HEK293 (cell line): ENCODE results near the gene TTC23.
A peak's percentile ranks its signal among the peaks of the same experiment; 100 is the strongest.

ENCODE experiments used
- CTCF ChIA-PET: fragments of 350-600 bp; formaldehyde crosslinking; extraction: SDS; loops from one replicate; lab custom pipeline; 2021; ENCODE audit warnings: antibody characterized with exemption; lab: Yijun Ruan, JAX
- POLR2A ChIA-PET: fragments of 300-600 bp; formaldehyde crosslinking; extraction: SDS; loops from one replicate; lab custom pipeline; 2020; ENCODE audit warnings: antibody characterized with exemption, inconsistent platforms; lab: Yijun Ruan, JAX
- H3K27ac ChIP-seq: fragments of 200-500 bp; sonication (Bioruptor generic); 2 replicates; pipeline ENCODE4 v1.5.1; 2014; ENCODE audit warnings: low read depth, low read length, control low read depth, inconsistent platforms; ENCODE audit errors: extremely low read depth
- H3K36me3 ChIP-seq, 2 experiments: fragments of 200-500 bp in 1 of 2; sonication (Bioruptor generic) in 1 of 2; 1 replicate in 1 of 2; 2 replicates in 1 of 2; pipeline ENCODE4 v1.5.1; 2014 to 2017; ENCODE audit warnings: inconsistent platforms in 2 of 2, low read length in 2 of 2; ENCODE audit not compliant: control insufficient read depth in 2 of 2, insufficient read depth in 1 of 2
- H3K4me1 ChIP-seq: fragments of 200-500 bp; sonication (Bioruptor generic); 2 replicates; pipeline ENCODE4 v1.5.1; 2014; ENCODE audit warnings: mild to moderate bottlenecking, low read length, inconsistent platforms; ENCODE audit not compliant: control insufficient read depth, insufficient read depth
- H3K4me3 ChIP-seq: 2 replicates; pipeline ENCODE4 v1.5.1; 2011; ENCODE audit warnings: low read depth, mild to moderate bottlenecking, control low read depth, low read length, moderate library complexity
- H3K9me3 ChIP-seq: fragments of 200-500 bp; sonication (Bioruptor generic); 2 replicates; pipeline ENCODE4 v1.5.1; 2014; ENCODE audit warnings: low read depth, low read length, inconsistent platforms; ENCODE audit not compliant: control insufficient read depth, insufficient read depth
- KLF10 ChIP-seq: fragments of 450-650 bp; IDR thresholded peaks from 2 replicates; pipeline ENCODE4 v1.5.1; 2018; ENCODE audit warnings: missing biosample characterization, mild to moderate bottlenecking, missing genetic modification characterization
- OSR2 ChIP-seq: fragments of 450-650 bp; formaldehyde crosslinking; IDR thresholded peaks from 2 replicates; pipeline ENCODE4 v1.5.1; 2016; ENCODE audit warnings: missing biosample characterization, missing genetic modification characterization
- WT1 ChIP-seq: fragments of 450-650 bp; formaldehyde crosslinking; IDR thresholded peaks from 2 replicates; pipeline ENCODE4 v1.5.1; 2016; ENCODE audit warnings: missing biosample characterization, missing genetic modification characterization
- ZFP41 ChIP-seq: fragments of 450-650 bp; formaldehyde crosslinking; IDR thresholded peaks from 2 replicates; pipeline ENCODE4 v1.5.1; 2016; ENCODE audit warnings: missing biosample characterization, missing genetic modification characterization, borderline replicate concordance
- ZNF133 ChIP-seq: fragments of 450-650 bp; formaldehyde crosslinking; IDR thresholded peaks from 2 replicates; pipeline ENCODE4 v1.5.1; 2016; ENCODE audit warnings: missing biosample characterization, missing genetic modification characterization
- ZNF138 ChIP-seq: fragments of 450-650 bp; formaldehyde crosslinking; IDR thresholded peaks from 2 replicates; pipeline ENCODE4 v1.5.1; 2016; ENCODE audit warnings: missing biosample characterization, missing genetic modification characterization, borderline replicate concordance
- ZNF146 ChIP-seq: fragments of 450-650 bp; formaldehyde crosslinking; IDR thresholded peaks from 2 replicates; pipeline ENCODE4 v1.5.1; 2016; ENCODE audit warnings: missing biosample characterization, missing genetic modification characterization
- ZNF2 ChIP-seq: fragments of 450-650 bp; formaldehyde crosslinking; IDR thresholded peaks from 2 replicates; pipeline ENCODE4 v1.5.1; 2016; ENCODE audit warnings: missing biosample characterization, missing genetic modification characterization
- ZNF211 ChIP-seq: fragments of 450-650 bp; formaldehyde crosslinking; IDR thresholded peaks from 2 replicates; pipeline ENCODE4 v1.5.1; 2016; ENCODE audit warnings: low read depth, missing biosample characterization, missing genetic modification characterization
- ZNF239 ChIP-seq: fragments of 450-650 bp; formaldehyde crosslinking; IDR thresholded peaks from 2 replicates; pipeline ENCODE4 v1.5.1; 2016; ENCODE audit warnings: missing biosample characterization, missing genetic modification characterization
- ZNF292 ChIP-seq: fragments of 450-650 bp; formaldehyde crosslinking; IDR thresholded peaks from 2 replicates; pipeline ENCODE4 v1.5.1; 2016; ENCODE audit warnings: low read depth, missing biosample characterization, missing genetic modification characterization, borderline replicate concordance
- ZNF311 ChIP-seq: fragments of 450-650 bp; formaldehyde crosslinking; IDR thresholded peaks from 2 replicates; pipeline ENCODE4 v1.5.1; 2017; ENCODE audit warnings: missing biosample characterization, missing genetic modification characterization, borderline replicate concordance
- ZNF433 ChIP-seq: fragments of 450-650 bp; formaldehyde crosslinking; IDR thresholded peaks from 2 replicates; pipeline ENCODE4 v1.5.1; 2016; ENCODE audit warnings: missing biosample characterization, missing genetic modification characterization, low read depth
- ZNF623 ChIP-seq: fragments of 450-650 bp; formaldehyde crosslinking; IDR thresholded peaks from 2 replicates; pipeline ENCODE4 v1.5.1; 2016; ENCODE audit warnings: missing biosample characterization, missing genetic modification characterization
- ZNF624 ChIP-seq: fragments of 450-650 bp; formaldehyde crosslinking; IDR thresholded peaks from 2 replicates; pipeline ENCODE4 v1.5.1; 2017; ENCODE audit warnings: missing biosample characterization, missing genetic modification characterization
- ZNF629 ChIP-seq: fragments of 450-650 bp; formaldehyde crosslinking; IDR thresholded peaks from 2 replicates; pipeline ENCODE4 v1.5.1; 2017; ENCODE audit warnings: missing biosample characterization, missing genetic modification characterization
- ZXDB ChIP-seq: fragments of 450-650 bp; formaldehyde crosslinking; IDR thresholded peaks from 2 replicates; pipeline ENCODE4 v1.5.1; 2016; ENCODE audit warnings: missing biosample characterization, missing genetic modification characterization
- TF ChIP-seq, protein P1 (sequence below): fragments of 450-650 bp; formaldehyde crosslinking; conservative IDR thresholded peaks from 2 replicates; pipeline ENCODE4 v1.5.1; 2016; ENCODE audit warnings: low read depth, missing biosample characterization, missing genetic modification characterization
- TF ChIP-seq, protein P2 (sequence below): fragments of 450-650 bp; formaldehyde crosslinking; IDR thresholded peaks from 2 replicates; pipeline ENCODE4 v1.5.1; 2016; ENCODE audit warnings: missing biosample characterization, missing genetic modification characterization
- TF ChIP-seq, protein P3 (sequence below): fragments of 450-650 bp; formaldehyde crosslinking; IDR thresholded peaks from 2 replicates; pipeline ENCODE4; 2016; ENCODE audit warnings: missing biosample characterization, missing genetic modification characterization
- TF ChIP-seq, protein P4 (sequence below): fragments of 450-650 bp; formaldehyde crosslinking; IDR thresholded peaks from 2 replicates; pipeline ENCODE4 v1.5.1; 2016; ENCODE audit warnings: missing biosample characterization, missing genetic modification characterization, low read depth

The TTC23 gene

DNA sequence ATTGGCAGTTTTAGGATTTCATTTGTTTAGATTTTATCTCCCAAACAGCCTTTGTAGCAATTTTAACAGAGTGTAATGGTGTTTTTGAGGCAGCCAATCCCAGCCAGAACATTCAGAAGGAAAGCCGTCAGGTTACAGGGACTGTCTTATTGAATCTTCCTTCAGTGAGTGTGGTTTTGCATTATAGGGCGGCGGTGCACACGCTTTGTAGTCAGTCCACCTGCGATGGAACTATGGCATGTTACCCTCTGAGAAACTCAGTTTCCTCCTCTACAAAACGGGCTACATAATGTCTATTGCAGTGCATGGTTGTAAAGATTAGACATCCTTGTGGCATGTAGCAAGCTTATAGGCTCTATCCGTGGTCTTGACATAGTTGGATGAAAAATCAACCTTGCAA, 2.9 kb upstream of the TTC23 start:
- H3K4me3 ChIP-seq = peak overlapping the region; percentile 88; the same call in 1 of the 2 replicates
- CTCF ChIA-PET = interaction anchor here (0.5 to 4.9 kb wide), 3 partner anchors 20 to 1894 kb away, joined by 3 to 36 read pairs (median 12); no protein-coding TSS in a partner anchor

DNA sequence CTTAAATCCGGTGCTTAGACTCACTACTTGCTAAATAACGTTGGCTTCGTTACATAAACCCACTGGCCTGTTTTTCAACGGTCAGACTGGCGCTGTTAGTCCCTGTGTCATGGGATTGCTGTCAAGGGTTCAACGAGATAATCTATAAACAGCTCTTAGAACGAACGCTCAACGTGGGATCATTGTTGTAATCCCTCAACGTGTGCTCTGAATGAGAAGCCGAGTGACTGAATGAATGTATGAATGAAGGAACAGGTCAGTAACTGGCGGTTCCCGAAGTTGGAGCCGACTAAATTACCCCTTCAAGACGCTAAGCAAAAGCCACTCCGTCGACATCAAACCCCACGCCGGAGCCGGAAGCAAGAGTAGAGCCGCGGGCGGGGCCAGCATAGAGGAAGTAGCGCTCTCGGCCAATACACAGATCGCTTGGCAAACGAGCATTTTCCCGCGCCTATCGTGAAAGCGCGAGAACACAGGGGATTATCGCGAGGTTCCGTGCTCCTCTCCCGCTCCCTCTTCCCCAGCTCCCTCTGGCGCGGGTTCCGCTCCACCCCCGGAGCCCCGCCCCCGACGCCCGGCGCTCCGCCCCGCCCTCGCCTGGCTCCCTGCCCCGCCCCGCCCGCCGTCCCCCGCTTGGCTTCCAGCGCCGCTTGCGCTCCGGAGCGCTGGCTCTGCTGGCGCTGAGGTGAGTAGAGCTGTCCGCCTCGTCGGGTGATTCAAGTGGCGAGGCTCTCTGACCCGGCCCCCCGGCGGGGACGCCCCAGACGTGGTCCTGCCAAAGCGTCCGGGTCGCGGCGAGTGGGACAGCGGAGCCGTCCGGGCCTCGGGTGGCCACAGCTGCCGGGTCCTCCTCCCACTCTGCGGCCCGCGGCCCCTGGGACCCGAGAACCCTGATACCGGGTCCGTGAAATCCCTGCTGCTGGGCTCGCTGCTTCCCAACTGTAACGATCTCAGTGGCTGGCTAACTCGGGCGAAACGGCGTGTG, 1.8 kb upstream of the TTC23 start, which contains the start of gene LRRC28:
Gene LRRC28, plus strand, starts transcription at position 625 of the 985 bp plus-strand sequence. CDS start 4,477 bp downstream, outside the sequence.
- ChIA-PET POLR2A (interaction anchor here (0.5 to 2.9 kb wide), 13 partner anchors 9 to 482 kb away, joined by 3 to 14 read pairs (median 5); partner anchors contain the start of genes LYSMD4 and MEF2A), CTCF (interaction anchor here (0.6 to 4.9 kb wide), 7 partner anchors 21 to 1088 kb away, joined by 3 to 36 read pairs (median 3); no protein-coding TSS in a partner anchor)
- H3K27ac ChIP-seq = peak within 1 kb of the TSS; percentile 93
- peaks cover 0 to 4% of the 10 kb centered on the region in 2 experiments; a peak in 2 of 3 replicates for H3K36me3 ChIP-seq
- H3K4me3 ChIP-seq = peak within 1 kb of the TSS; percentile 88
- no peaks in the 10 kb centered on the region for H3K9me3 ChIP-seq
- peaks cover 18% of the 10 kb centered on the region; the same call in 1 of the 2 replicates for H3K4me1 ChIP-seq
- TF ChIP-seq ZNF2 (tag by site-specific recombination) = peak; percentile 74
- no peak for TF ChIP-seq ZNF292 (tag by site-specific recombination)
- TF ChIP-seq, protein P1, sequence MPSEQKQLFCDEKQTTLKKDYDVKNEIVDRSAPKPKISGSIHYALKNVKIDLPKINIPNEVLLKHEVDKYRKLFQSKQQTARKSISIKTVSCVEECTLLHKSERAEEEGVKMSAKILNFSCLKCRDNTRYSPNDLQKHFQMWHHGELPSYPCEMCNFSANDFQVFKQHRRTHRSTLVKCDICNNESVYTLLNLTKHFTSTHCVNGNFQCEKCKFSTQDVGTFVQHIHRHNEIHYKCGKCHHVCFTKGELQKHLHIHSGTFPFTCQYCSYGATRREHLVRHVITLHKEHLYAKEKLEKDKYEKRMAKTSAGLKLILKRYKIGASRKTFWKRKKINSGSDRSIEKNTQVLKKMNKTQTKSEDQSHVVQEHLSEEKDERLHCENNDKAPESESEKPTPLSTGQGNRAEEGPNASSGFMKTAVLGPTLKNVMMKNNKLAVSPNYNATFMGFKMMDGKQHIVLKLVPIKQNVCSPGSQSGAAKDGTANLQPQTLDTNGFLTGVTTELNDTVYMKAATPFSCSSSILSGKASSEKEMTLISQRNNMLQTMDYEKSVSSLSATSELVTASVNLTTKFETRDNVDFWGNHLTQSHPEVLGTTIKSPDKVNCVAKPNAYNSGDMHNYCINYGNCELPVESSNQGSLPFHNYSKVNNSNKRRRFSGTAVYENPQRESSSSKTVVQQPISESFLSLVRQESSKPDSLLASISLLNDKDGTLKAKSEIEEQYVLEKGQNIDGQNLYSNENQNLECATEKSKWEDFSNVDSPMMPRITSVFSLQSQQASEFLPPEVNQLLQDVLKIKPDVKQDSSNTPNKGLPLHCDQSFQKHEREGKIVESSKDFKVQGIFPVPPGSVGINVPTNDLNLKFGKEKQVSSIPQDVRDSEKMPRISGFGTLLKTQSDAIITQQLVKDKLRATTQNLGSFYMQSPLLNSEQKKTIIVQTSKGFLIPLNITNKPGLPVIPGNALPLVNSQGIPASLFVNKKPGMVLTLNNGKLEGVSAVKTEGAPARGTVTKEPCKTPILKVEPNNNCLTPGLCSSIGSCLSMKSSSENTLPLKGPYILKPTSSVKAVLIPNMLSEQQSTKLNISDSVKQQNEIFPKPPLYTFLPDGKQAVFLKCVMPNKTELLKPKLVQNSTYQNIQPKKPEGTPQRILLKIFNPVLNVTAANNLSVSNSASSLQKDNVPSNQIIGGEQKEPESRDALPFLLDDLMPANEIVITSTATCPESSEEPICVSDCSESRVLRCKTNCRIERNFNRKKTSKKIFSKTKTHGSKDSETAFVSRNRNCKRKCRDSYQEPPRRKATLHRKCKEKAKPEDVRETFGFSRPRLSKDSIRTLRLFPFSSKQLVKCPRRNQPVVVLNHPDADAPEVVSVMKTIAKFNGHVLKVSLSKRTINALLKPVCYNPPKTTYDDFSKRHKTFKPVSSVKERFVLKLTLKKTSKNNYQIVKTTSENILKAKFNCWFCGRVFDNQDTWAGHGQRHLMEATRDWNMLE (tag by site-specific recombination) = peak; percentile 75
- no peak for TF ChIP-seq ZNF239 (tag by site-specific recombination)
- peak; percentile 82 for TF ChIP-seq ZXDB (tag by site-specific recombination)
- peak; percentile 63; the same call in 1 of the 2 replicates for TF ChIP-seq ZNF629 (tag by site-specific recombination)
- 0 out of 2 replicates have a peak, but pooled peaks have one; percentile 9 for TF ChIP-seq KLF10 (tag by site-specific recombination)

More for the DNA sequence above, 2.9 kb upstream of the TTC23 start:
- H3K9me3 ChIP-seq = no peaks in the 10 kb centered on the region
- H3K36me3 ChIP-seq = peaks cover 5 to 12% of the 10 kb centered on the region in 2 experiments; a peak in 2 of 3 replicates
- POLR2A ChIA-PET = interaction anchor here (0.6 to 2.9 kb wide), 3 partner anchors 8 to 314 kb away, joined by 4 to 14 read pairs (median 8); partner anchors contain the start of gene MEF2A
- TF ChIP-seq, protein P2, sequence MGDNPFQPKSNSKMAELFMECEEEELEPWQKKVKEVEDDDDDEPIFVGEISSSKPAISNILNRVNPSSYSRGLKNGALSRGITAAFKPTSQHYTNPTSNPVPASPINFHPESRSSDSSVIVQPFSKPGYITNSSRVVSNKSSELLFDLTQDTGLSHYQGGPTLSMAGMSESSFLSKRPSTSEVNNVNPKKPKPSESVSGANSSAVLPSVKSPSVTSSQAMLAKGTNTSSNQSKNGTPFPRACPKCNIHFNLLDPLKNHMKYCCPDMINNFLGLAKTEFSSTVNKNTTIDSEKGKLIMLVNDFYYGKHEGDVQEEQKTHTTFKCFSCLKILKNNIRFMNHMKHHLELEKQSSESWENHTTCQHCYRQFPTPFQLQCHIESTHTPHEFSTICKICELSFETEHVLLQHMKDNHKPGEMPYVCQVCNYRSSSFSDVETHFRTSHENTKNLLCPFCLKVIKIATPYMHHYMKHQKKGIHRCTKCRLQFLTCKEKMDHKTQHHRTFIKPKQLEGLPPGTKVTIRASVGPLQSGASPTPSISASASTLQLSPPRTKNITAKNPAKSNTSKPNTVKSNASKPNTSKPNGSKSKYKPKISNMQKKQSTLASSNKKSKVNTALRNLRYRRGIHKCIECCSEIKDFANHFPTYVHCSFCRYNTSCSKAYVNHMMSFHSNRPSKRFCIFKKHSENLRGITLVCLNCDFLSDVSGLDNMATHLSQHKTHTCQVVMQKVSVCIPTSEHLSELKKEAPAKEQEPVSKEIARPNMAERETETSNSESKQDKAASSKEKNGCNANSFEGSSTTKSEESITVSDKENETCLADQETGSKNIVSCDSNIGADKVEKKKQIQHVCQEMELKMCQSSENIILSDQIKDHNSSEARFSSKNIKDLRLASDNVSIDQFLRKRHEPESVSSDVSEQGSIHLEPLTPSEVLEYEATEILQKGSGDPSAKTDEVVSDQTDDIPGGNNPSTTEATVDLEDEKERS (tag by site-specific recombination) = no peak
- TF ChIP-seq OSR2 (no peak), ZNF146 (tag by site-specific recombination) (no peak), ZNF624 (tag by site-specific recombination) (no peak), ZNF433 (tag by site-specific recombination) (no peak), ZNF311 (tag by site-specific recombination) (no peak), ZNF138 (tag by site-specific recombination) (no peak), ZFP41 (tag by site-specific recombination) (no peak), ZNF133 (tag by site-specific recombination) (no peak), WT1 (tag by site-specific recombination) (no peak), ZNF623 (tag by site-specific recombination) (no peak), ZNF211 (no peak)
- TF ChIP-seq, protein P3, sequence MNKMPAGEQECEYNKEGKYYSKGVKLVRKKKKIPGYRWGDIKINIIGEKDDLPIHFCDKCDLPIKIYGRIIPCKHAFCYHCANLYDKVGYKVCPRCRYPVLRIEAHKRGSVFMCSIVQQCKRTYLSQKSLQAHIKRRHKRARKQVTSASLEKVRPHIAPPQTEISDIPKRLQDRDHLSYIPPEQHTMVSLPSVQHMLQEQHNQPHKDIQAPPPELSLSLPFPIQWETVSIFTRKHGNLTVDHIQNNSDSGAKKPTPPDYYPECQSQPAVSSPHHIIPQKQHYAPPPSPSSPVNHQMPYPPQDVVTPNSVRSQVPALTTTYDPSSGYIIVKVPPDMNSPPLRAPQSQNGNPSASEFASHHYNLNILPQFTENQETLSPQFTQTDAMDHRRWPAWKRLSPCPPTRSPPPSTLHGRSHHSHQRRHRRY (tag by site-specific recombination) = no peak
- TF ChIP-seq, protein P4, sequence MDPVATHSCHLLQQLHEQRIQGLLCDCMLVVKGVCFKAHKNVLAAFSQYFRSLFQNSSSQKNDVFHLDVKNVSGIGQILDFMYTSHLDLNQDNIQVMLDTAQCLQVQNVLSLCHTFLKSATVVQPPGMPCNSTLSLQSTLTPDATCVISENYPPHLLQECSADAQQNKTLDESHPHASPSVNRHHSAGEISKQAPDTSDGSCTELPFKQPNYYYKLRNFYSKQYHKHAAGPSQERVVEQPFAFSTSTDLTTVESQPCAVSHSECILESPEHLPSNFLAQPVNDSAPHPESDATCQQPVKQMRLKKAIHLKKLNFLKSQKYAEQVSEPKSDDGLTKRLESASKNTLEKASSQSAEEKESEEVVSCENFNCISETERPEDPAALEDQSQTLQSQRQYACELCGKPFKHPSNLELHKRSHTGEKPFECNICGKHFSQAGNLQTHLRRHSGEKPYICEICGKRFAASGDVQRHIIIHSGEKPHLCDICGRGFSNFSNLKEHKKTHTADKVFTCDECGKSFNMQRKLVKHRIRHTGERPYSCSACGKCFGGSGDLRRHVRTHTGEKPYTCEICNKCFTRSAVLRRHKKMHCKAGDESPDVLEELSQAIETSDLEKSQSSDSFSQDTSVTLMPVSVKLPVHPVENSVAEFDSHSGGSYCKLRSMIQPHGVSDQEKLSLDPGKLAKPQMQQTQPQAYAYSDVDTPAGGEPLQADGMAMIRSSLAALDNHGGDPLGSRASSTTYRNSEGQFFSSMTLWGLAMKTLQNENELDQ (tag by site-specific recombination) = no peak
- H3K27ac ChIP-seq = no peak overlapping the region
- H3K4me1 ChIP-seq = peaks cover 18% of the 10 kb centered on the region; the same call in 1 of the 2 replicates
